ENCODE measurements around the gene PCSK6.

PCSK6 gene

GRCh38 chr15:101483462-101483861 is 6.0 kb downstream of the PCSK6 start:
- no peak for DNase-seq (ENCODE audit: low read depth in 2 of 2, low spot score in 1 of 2)

GRCh38 chr15:101482526-101483371 is 6.8 kb downstream of the PCSK6 start:
- DNase-seq (ENCODE audit: low read depth in 2 of 2, low spot score in 1 of 2) = no peak

GRCh38 chr15:101481917-101482525 is 7.5 kb downstream of the PCSK6 start:
- DNase-seq (ENCODE audit: low read depth in 2 of 2, low spot score in 1 of 2) = no peak

GRCh38 chr15:101481381-101481705 is 8.2 kb downstream of the PCSK6 start:
- no peak for DNase-seq (ENCODE audit: low read depth in 2 of 2, low spot score in 1 of 2)

- no peak for DNase-seq (ENCODE audit: low read depth in 2 of 2, low spot score in 1 of 2)
Measured at GRCh38 chr15:101480613-101481380, 8.7 kb downstream of the PCSK6 start.

GRCh38 chr15:101479851-101480612 is 9.5 kb downstream of the PCSK6 start:
- no peak for DNase-seq (ENCODE audit: low read depth in 2 of 2, low spot score in 1 of 2)

GRCh38 chr15:101479342-101479845 is 10.1 kb downstream of the PCSK6 start:
- DNase-seq (ENCODE audit: low read depth in 2 of 2, low spot score in 1 of 2) = no peak

GRCh38 chr15:101478701-101479341 is 10.7 kb downstream of the PCSK6 start:
- DNase-seq (ENCODE audit: low read depth in 2 of 2, low spot score in 1 of 2) = no peak

GRCh38 chr15:101477851-101478362 is 11.6 kb downstream of the PCSK6 start:
- no peak for DNase-seq (ENCODE audit: low read depth in 2 of 2, low spot score in 1 of 2)

GRCh38 chr15:101476756-101477155 is 12.8 kb downstream of the PCSK6 start:
- no peak for DNase-seq (ENCODE audit: low read depth in 2 of 2, low spot score in 1 of 2)

- DNase-seq (ENCODE audit: low read depth in 2 of 2, low spot score in 1 of 2) = no peak
Measured at GRCh38 chr15:101474983-101475382, 14.5 kb downstream of the PCSK6 start.

- no peak for DNase-seq (ENCODE audit: low read depth in 2 of 2, low spot score in 1 of 2)
Measured at GRCh38 chr15:101474233-101474632, 15.3 kb downstream of the PCSK6 start.

- DNase-seq (ENCODE audit: low read depth in 2 of 2, low spot score in 1 of 2) = no peak
Measured at GRCh38 chr15:101472033-101472432, 17.5 kb downstream of the PCSK6 start.

- no peak for DNase-seq (ENCODE audit: low read depth in 2 of 2, low spot score in 1 of 2)
Measured at GRCh38 chr15:101470548-101471239, 18.8 kb downstream of the PCSK6 start.

GRCh38 chr15:101469520-101470288 is 19.8 kb downstream of the PCSK6 start:
- DNase-seq (ENCODE audit: low read depth in 2 of 2, low spot score in 1 of 2) = no peak

GRCh38 chr15:101466188-101466587 is 23.3 kb downstream of the PCSK6 start:
- no peak for DNase-seq (ENCODE audit: low read depth in 2 of 2, low spot score in 1 of 2)

- DNase-seq (ENCODE audit: low read depth in 2 of 2, low spot score in 1 of 2) = no peak
Measured at GRCh38 chr15:101464999-101465669, 24.4 kb downstream of the PCSK6 start.

- DNase-seq (ENCODE audit: low read depth in 2 of 2, low spot score in 1 of 2) = no peak
Measured at GRCh38 chr15:101464256-101464998, 25.1 kb downstream of the PCSK6 start.
